AG20443 (cell line): ENCODE results near the gene RSPO4.
"Not testable (repeated sequence)": the region's sequence is repeated elsewhere in the genome, so short reads cannot be mapped to it uniquely, and the experiment has no call there.

Experiments
- DNase-seq: peaks from one replicate; pipeline ENCODE4 v3.0.0; 2012; ENCODE audit warnings: low spot score, mixed read lengths

RSPO4 gene

DNA sequence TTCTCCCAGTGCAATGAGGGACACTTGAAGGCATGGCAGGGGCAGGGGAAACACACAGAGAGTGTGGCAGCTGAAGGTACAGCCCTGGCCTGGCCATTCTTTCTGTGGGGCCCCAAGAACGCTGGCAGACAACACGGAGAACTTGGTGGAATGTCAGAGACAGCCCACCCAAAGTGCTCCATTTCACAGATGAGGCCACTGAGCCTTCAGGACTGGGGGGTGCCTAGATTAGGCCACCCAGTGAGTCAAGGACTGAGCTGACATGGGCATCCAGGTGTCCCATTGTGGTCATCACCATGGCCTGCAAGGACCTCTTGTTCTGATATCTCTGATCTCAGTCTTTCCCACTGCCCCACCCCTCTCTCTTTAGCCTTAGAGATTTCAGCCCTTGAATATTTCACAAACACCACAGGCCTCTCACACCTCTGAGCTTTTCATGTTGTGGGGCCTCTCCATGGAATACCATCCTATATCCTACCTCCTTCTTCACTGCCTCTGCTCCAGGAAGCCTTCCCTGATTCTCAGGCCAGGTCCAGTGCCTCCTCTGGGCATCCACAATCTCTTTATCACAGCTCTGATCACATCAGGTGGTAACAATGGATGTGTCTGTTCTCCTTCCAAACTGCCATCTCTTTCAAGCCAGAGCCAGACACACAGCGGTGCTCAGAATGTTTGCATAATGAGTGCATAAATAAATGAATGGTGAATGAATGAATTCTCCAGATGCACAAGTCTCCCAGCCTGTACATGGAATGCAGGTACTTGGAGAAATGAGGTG lies 2.0 kb upstream of the RSPO4 start:
- DNase-seq: no peak

DNA sequence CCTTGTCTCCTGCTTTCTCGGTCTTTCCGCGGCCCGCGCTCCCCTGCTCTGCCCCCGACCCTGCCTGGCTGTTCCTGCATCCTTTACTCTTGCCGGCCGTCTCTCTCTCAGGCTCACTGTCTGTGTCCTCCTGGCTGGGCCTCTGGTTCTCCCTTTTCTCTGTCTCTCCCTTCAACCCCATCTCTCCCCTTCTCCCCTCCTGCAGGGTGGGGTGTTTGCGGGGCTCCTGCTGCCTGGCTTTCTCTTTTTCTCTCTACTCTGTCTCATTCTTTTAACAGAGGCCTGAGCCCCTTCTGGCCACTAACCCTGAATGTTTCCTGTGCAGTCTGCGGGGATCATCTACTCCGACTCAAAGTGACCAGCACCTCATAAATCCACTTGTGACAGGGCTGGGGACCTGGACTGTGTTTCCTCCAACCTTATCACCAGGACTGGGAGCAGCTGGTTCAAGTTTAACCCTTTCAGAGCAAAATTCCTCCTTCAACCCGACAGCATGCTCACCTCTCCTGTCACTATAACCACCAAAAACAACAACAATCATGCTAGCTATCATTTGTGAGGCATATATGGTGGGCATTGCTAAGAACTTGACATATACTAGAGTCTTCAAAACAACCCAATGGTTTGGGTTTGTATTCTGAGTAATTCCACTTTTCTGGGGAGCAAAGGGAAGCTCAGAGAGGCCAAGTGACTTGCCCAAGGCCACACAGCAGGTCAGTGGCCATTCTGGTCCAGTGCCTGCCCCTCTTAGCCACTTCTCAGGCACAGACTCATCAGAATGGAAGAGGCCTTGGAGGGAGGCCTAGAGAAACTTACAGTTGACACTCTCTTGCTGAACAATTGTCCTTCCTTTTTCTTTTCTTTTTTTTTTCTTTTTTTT lies 811 bp upstream of the RSPO4 start:
- no peak for DNase-seq

DNA sequence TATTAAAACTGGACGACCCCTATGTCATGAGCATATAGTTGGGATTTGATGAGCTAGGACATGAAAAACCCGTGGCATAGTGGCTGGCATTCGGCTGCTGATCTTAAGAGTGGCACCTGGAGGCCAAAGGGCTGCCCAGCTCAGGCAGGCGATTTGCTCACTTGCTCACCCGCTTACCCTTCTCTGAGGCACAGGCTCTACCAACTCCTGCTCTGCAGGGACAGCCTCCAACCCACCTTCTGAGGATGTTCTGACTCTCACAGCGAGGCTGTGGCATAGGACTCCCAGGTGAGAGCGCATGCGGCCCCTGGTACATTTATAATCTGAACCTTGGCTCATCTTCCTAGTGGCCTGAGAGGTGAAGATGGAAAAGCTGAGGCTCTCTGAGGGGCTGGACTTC lies 995 bp downstream of the RSPO4 start:
- no peak for DNase-seq

DNA sequence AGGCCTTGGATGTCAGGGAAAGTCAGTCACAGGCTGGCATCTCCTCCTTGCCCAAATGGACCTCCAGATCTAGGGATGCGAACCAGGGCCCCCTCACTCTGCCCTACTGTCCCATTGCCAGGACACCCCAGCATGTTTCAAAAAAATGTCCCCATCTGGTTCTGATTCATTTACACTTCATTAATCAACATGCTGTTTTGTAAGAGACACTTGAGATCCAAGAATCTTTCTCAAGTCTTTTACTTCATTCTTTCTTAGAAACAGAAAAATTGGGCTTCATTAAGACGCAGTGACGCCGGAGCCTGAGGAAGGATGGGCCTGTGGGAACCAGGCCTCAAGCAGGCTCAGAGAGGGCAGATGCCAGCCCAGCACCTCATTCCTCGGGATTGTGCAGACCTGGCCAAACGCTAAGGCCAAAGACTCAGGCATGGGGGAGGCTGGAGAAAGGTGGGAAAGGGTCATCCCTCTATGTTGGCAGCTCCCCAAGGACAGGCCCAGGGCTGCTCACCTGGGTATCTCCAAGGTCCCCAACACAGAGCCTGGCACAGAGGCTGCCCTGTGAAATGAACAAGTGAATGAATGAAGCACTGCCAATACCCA lies 3.8 kb downstream of the RSPO4 start:
- peak; percentile 36 for DNase-seq

DNA sequence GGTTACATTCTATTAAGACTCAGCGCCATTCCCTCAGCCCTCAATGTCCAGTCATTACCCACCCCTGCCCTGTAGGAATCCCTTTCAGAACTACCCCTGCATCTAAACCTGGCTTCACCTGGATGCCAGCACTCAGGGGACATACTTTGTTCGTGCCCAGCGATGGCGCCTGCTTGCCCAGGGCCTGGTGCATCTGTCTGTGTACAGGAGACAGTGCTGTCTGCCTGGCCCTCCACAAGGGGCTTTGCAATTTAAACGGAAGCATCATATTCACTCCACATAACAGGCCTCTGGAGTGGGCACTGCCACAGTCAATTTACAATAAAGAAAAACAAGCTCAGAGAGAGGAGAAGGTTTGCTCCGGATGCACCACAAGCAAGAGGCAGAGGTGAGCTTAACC lies 4.6 kb downstream of the RSPO4 start:
- no peak for DNase-seq

DNA sequence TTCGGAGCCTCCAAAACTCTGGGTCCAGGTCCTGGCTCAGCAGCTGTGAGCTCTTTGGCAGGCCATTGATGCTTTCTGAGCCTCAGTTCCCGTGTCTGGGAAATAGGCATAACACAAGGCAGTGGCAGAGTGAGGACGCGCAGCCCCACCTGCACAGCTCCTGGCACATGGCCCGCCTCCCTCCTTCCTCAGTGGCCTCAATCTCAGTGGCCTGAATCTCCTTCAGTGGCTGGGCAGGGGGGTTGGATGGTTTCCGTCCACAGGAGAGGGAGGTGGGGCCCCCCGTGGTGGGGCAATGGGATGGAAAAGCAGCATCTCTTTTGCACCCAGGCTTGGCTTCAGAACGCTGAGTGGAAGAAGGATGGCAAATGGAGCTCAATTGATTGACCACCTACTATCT lies 5.1 kb downstream of the RSPO4 start:
- DNase-seq: no peak

DNA sequence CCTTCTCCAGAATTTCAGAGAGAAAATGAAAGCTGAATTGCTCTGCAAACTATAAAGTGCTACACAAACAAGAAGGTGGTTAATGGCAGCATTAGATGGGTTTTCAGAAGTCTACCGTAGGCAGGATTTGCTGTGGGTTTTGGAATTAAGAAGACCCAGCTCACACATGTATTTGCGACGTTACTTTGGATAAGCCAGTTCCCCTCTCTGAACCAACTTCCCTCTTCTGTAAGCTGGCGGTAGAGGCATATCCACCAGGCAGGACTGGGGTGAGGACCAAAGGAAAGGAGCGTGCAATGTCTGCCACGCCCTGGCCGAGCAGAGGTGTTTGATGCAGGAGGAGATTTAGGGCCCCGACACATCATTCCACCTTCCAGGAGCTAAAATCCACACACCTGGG lies 6.9 kb downstream of the RSPO4 start:
- no peak for DNase-seq

DNA sequence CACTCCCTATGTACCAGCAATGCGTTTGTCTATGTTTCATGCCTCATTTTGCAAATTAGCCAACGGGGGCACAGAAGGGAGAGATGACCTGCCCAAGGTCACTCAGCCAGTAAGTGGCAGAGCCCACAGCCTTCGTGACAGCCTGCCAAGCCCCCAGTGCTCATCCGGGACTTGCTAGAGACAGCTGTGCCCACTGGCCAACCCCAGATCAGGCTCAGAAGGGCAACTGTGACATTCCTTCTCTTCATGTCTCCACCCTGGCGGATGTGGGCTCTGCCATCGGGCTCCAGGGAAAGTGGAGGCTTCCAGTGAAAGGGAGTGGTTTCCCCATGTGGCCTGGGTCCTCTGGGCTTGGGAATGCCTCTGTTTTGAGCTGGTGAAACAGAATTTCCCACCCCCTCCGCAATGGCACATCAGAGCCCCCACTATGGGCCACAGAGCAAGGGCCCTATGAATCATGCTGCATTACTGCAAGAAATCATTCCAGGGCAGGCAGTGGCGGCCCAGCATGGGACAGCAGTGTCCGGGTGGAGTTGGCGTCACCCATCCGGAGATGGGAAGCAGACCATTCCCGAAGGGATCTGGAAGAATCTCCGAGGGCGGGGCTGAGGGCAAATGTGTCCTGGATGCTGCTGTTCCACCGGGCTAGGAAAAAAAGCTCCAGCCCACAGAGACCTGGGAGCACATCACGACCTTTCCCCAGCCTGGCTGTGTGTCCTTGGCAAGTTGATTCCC lies 9.1 kb downstream of the RSPO4 start:
- peak; percentile 41 for DNase-seq

DNA sequence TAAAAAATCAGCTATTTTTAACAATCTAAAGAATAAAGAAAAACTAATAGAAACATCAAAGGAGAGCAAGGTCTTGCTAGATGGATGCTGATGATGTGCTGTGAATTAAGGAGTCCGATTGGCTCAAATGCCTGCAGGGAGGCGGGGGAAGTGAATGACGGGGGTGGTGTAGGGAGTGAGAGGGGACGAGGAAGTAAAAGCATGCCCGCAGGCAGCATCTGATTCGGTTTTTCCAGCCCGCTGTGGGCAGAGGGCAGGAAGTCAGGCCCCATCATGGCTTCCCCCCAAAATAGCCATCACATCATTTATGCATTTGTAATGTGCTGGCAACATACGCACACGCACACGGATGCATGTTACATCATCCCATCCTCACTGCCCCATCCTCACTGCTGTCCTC lies 10.3 kb downstream of the RSPO4 start:
- peak; percentile 32 for DNase-seq

DNA sequence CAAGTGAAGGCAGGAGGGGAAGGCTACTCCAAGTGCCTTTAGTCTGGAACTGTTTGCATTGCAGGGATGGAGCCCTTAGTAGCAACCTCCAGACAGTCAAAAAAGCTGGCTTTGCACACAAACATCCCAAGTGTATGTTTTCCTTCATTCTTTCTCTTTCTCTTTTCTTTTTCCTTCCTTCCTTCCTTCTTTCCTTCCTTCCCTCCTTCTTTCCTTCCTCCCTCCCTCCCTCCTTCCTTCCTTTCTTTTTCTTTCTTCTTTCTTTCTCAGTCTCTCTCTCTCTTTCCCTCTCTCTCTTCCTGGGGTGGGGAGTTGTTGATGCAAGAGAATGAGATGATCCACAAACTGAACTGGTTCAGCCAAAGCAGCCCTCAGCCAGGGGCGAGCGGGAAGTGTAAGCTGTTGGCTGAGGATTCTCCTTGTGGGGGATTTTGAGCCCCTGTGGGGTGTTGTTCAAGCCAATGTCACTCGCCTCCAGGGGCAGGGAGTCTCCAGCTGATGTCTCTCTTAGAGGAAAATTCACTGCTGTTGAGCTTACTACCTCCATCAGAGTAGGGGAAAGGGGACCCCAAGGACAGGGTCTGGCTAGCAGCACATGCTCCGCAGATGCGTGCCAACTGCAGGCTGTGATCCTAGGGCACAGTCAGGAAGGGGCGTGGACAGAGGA lies 11.7 kb downstream of the RSPO4 start:
- no peak for DNase-seq

DNA sequence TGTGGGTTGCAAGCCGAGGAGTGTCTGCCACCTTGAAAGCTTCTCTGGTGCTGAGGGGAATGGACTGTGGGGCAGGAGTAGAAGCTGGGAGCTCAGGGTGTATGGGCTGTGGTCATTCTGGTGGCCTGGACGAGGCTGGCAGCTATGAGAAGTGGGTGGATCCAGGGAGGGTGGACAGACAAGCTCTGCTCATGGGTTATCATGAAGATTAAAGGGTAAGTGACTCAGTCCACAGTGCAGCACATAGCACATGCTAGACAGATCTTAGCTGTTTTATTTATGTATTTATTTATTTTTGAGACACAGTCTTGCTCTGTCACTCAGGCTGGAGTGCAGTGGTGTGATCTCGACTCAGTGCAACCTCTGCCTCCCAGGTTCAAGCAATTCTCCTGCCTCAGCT lies 13.8 kb downstream of the RSPO4 start:
- DNase-seq: no peak

DNA sequence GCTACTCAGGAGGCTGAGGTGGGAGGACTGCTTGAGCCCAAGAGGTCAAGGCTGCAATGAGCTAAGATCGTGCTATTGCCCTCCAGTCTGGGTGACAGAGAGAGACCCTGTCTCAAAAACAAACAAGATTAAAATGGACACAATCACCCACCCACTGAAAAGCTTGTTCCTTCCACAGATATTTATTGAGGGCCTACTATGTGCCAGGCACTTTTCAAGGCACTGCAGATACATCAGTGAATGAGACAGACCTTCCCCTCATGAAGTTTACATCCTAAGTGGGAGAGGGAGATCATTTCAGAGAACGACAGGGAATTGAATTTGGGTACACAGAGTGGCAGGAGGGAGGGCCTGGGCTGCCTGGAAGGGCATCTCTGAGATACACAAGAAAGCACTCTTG lies 14.4 kb downstream of the RSPO4 start:
- no peak for DNase-seq

DNA sequence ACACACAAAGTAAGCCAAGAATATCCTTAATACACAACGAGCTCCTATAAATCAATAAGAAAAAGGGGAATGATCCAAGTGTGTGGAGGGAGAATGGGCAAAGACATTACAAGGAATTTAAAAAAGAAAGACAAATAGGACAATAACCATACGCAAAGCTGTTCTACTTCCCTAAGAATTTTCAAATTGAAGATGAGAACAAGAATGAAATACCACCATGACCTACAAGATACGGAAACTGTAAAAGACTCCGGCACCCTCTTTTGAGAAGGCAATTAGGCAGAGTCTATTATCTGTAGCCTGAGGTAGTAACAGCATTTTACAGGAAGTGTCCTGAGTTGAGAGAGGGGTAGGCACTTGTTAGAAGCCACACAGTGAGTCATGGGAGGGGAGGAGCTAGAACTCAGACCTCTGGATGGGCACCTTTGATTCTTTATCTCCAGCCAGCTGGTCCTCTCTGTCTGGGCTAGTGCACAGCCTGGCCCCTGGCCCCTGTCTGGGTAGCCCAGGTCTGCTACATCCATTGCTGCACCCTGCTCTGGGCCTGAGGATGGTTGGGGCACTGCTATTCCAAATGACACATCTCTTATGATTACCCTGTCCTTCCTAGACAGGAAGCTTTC lies 15.3 kb downstream of the RSPO4 start:
- no peak for DNase-seq

DNA sequence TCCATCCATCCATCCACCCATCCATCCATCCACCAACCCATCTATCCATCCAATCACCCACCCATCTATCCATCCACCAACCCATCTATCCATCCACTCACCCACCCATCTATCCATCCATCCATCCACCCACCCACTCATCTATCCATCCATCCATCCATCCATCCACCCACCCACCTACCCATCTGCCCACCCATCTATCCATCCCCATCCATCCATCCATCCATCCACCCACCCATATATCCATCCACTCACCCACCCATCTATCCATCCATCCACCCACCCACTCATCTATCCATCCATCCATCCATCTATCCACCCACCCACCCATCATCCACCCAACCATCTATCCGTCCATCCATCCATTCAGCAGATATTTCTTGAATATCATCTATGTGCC lies 17.1 kb downstream of the RSPO4 start:
- not testable (repeated sequence) for DNase-seq

DNA sequence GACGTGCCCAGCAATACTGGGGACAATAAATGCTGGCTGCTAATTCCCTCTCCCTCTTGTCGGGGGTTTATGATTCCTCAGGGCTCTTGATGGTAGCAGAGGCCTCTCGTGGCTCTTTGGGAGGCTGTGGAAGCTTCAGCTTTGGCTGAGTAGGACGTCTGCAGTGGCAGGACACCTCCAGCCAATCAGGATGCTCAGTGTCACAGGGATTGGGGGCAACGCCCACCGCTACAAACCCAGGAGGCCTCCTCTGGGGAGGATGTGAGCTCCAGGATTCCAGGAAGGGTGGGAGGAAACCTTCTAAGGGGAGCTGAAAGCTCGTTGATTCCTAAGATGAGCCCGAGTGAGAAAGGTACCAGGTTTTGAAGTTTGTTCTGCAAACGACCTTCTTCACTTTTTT lies 19.4 kb downstream of the RSPO4 start:
- DNase-seq: no peak

DNA sequence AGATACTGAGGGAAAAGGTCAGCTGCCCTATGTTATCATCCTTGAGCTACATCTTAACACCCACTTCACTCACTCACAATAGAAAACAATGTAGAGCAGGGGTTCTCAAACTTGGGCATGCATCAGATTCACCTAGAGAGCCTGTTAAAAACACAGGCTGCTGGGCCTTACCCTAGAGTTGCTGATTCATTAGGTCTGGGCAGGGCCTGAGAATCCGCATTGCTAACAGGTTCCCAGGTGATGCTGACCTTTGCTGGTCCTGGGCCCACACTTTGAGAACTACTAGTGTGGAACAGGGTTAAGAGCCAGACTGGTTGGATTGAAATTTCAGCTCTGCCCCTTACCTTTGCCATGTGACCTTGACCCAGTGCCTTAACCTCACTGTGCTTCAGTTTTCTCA lies 25.1 kb downstream of the RSPO4 start:
- DNase-seq: no peak

DNA sequence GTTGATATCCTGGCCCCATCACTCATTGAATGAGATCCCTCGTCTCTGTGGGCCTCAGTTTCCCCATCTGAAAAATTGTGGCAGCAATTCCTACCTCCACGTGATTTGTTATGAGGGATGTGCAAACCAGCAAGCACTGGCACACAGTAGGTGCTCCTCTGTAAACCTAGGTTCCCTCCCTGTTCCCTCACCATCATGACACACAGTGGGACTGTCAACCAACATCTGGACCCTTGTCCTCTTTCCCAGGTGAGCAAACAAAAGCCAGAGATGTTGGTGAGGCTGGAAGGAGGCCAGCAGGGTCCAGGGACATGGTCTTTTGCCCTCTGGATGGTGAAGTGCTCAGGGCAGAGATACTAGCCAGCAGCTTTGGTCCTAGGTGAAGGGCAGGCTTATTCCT lies 26.1 kb downstream of the RSPO4 start:
- DNase-seq: no peak

DNA sequence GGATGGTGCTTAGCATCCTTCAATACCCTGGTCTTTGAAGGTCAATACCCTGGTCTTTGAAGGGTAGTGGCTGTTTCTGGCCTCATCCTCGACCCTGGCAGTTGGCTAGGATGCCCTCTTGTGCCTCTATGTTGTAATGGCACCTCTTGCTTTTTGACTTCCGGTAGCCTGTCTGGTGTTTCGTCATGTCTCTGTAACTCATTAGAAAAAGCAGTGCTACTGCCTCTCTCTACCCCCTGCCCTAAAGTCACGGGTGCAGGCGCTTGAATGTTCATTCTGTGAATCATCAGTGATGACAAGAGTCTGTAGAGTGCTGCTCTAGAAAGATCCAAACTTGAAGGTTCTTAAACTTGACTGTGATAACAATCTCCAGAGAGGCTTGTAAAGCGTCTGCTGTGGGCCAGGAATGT lies 28.3 kb downstream of the RSPO4 start:
- DNase-seq: peak; percentile 86

DNA sequence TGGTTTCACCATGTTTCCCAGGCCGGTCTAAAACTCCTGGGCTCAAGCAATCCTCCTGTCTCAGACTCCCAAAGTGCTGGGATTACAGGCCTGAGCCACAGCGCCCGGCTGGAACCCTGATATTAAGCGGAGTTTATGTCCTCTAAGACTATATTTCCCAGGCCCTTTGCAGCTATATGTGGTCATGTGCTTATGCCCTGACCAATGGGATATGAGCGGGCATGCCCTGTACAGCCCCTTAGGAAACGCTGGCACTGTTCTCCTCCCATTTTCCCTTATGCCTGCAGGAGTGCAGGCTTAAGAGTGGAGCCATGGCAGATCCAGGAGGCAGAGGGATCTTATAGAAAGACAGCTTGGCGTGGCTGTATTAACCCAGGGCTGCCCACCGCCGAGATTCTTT lies 29.9 kb downstream of the RSPO4 start:
- no peak for DNase-seq

DNA sequence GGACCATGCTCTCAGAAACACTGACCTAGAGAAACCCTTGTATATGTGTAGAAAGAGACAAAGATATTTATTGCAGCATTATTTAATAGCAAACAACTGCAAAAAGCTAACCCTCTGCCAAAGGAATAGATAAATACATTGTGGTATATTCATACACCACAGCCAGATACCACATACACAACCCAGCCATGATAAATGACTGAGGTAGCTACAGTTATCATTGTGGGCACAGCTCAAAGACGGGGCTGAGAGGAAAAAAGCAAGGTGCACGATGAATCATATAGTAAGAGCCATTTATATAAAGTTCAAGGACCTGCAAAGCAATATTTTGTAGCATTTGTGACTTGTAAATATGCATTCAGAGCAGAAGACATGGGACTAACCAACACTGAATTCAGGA lies 30.8 kb downstream of the RSPO4 start:
- DNase-seq: no peak

DNA sequence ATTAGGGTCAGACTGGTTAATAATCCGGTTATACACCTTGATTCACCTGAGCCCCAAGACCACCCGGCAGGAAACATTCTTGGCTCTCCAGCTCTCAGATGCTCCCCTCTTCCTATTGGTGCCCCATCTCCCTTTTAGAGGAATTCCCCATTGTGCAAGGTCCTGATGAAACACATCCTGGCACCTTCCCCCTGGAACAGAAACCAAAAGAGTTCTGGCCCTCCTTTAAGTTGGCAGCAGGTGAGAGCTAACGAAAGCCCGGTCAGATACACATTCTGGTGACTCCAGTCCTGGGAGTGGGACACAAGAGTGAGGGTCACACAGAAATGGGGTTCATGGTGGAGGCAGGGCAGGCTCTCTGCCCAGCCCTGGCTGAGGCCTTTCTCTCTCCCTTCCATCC lies 32.2 kb downstream of the RSPO4 start:
- DNase-seq: no peak
